DOHH2 (cell line): ENCODE results near the gene WNT7A.

Source experiments
- H3F3A ChIP-seq: fragments of 200-600 bp; sonication (generic), shearing (Covaris generic); 2 replicates; pipeline ENCODE4 v1.6.0; 2016; ENCODE audit warnings: antibody characterized with exemption, mild to moderate bottlenecking; ENCODE audit not compliant: control insufficient read depth, insufficient read depth
- H3K27ac ChIP-seq: fragments of 200-600 bp; sonication (generic); 2 replicates; pipeline ENCODE4 v1.5.1; 2014; ENCODE audit warnings: low read depth, mild to moderate bottlenecking, low read length, moderate library complexity
- H3K27me3 ChIP-seq: fragments of 200-600 bp; sonication (generic); 2 replicates; pipeline ENCODE4 v1.6.1; 2014; ENCODE audit warnings: mild to moderate bottlenecking, low read length, mixed read lengths; ENCODE audit not compliant: control insufficient read depth
- H3K36me3 ChIP-seq: fragments of 200-600 bp; sonication (generic); 2 replicates; pipeline ENCODE4 v1.6.1; 2014; ENCODE audit warnings: mild to moderate bottlenecking, low read length, moderate library complexity, mixed read lengths; ENCODE audit not compliant: control insufficient read depth
- H3K4me1 ChIP-seq: fragments of 200-600 bp; sonication (generic); 2 replicates; pipeline ENCODE4 v1.6.1; 2014; ENCODE audit warnings: mild to moderate bottlenecking, low read length, mixed read lengths; ENCODE audit not compliant: control insufficient read depth
- H3K4me2 ChIP-seq: fragments of 200-600 bp; sonication (generic); 2 replicates; pipeline ENCODE4 v1.6.0; 2014; ENCODE audit warnings: mild to moderate bottlenecking, low read length, moderate library complexity
- H3K4me3 ChIP-seq: fragments of 200-600 bp; sonication (generic); 2 replicates; pipeline ENCODE4 v1.5.1; 2014; ENCODE audit warnings: mild to moderate bottlenecking, low read length, mixed read lengths
- H3K79me2 ChIP-seq: fragments of 200-600 bp; sonication (generic); 2 replicates; pipeline ENCODE4 v1.6.1; 2014; ENCODE audit warnings: mild to moderate bottlenecking, low read length, mixed read lengths; ENCODE audit not compliant: control insufficient read depth
- H3K9me2 ChIP-seq: fragments of 200-600 bp; sonication (generic); replicated peaks from 2 replicates; pipeline ENCODE4 v1.6.1; 2014; ENCODE audit warnings: mild to moderate bottlenecking, low read length, mixed read lengths; ENCODE audit not compliant: control insufficient read depth
- H3K9me3 ChIP-seq: fragments of 200-600 bp; sonication (generic); 2 replicates; pipeline ENCODE4 v1.6.1; 2014; ENCODE audit warnings: antibody characterized with exemption, low read length, mixed read lengths; ENCODE audit not compliant: control insufficient read depth, insufficient read depth
- H4K20me1 ChIP-seq: fragments of 200-600 bp; sonication (generic); 2 replicates; pipeline ENCODE4 v1.6.0; 2014; ENCODE audit warnings: low read depth, mild to moderate bottlenecking, antibody characterized with exemption, low read length, moderate library complexity; ENCODE audit not compliant: control insufficient read depth, insufficient read depth
- CTCF ChIP-seq: fragments of 200-600 bp; sonication (generic); IDR thresholded peaks from one replicate; pipeline ENCODE4 v1.5.1; 2014; ENCODE audit warnings: antibody characterized with exemption, mild to moderate bottlenecking, low read depth, low read length; ENCODE audit not compliant: poor library complexity, severe bottlenecking
- EZH2phosphoT487 ChIP-seq: fragments of 200-600 bp; sonication (generic); IDR thresholded peaks from 2 replicates; pipeline ENCODE4 v1.6.1; 2017; ENCODE audit warnings: borderline replicate concordance, mild to moderate bottlenecking, antibody characterized with exemption, low read length, moderate library complexity, mixed read lengths

WNT7A gene

GRCh38 chr3:13867732-13868131 lies 12.1 kb downstream of the WNT7A start:
- Histone ChIP-seq H3K4me2 (no peak overlapping the region), H3K36me3 (no peaks in the 10 kb centered on the region), H4K20me1 (no peaks in the 10 kb centered on the region), H3K27me3 (no peaks in the 10 kb centered on the region; the same call in 1 of the 2 replicates), H3K4me3 (no peak overlapping the region), H3K9me3 (no peaks in the 10 kb centered on the region), H3K27ac (no peak overlapping the region), H3K4me1 (no peaks in the 10 kb centered on the region), H3K79me2 (no peaks in the 10 kb centered on the region), H3K9me2 (no peaks in the 10 kb centered on the region), H3F3A (no peaks in the 10 kb centered on the region)
- TF ChIP-seq CTCF (no peak), EZH2phosphoT487 (no peak)

- no peaks in the 10 kb centered on the region; the same call in 1 of the 2 replicates for H3K27me3 ChIP-seq
- H3K9me3 ChIP-seq = no peaks in the 10 kb centered on the region
- no peaks in the 10 kb centered on the region for H3K79me2 ChIP-seq
- H3K27ac ChIP-seq = no peak overlapping the region
- H3K4me1 ChIP-seq = no peaks in the 10 kb centered on the region
- no peak overlapping the region for H3K4me3 ChIP-seq
- no peaks in the 10 kb centered on the region for H3F3A ChIP-seq
- TF ChIP-seq CTCF (no peak), EZH2phosphoT487 (no peak)
- no peaks in the 10 kb centered on the region for H3K36me3 ChIP-seq
- no peaks in the 10 kb centered on the region for H4K20me1 ChIP-seq
- H3K9me2 ChIP-seq = no peaks in the 10 kb centered on the region
- no peak overlapping the region for H3K4me2 ChIP-seq
Measured at GRCh38 chr3:13866041-13866965, 13.6 kb downstream of the WNT7A start.

GRCh38 chr3:13865581-13865980 lies 14.3 kb downstream of the WNT7A start:
- TF ChIP-seq EZH2phosphoT487 (no peak), CTCF (no peak)
- H3K4me1 ChIP-seq = no peaks in the 10 kb centered on the region
- H3K4me3 ChIP-seq = no peak overlapping the region
- no peaks in the 10 kb centered on the region for H3F3A ChIP-seq
- no peaks in the 10 kb centered on the region for H3K9me2 ChIP-seq
- H3K4me2 ChIP-seq = no peak overlapping the region
- H3K27ac ChIP-seq = no peak overlapping the region
- H3K79me2 ChIP-seq = no peaks in the 10 kb centered on the region
- H4K20me1 ChIP-seq = no peaks in the 10 kb centered on the region
- no peaks in the 10 kb centered on the region for H3K36me3 ChIP-seq
- H3K27me3 ChIP-seq = no peaks in the 10 kb centered on the region; the same call in 1 of the 2 replicates
- no peaks in the 10 kb centered on the region for H3K9me3 ChIP-seq
